Fibroblast of skin of right quadriceps (primary cell): ENCODE results near the gene TATDN3.
"Not testable (repeated sequence)": the region's sequence is repeated elsewhere in the genome, so short reads cannot be mapped to it uniquely, and the experiment has no call there.

Experiments
- DNase-seq: peaks from one replicate; pipeline ENCODE4 v3.0.0-alpha.2; 2013

TATDN3 gene

GRCh38 chr1:212777151-212777550 lies 14.5 kb upstream of the TATDN3 start:
- DNase-seq, result no peak

- DNase-seq, result not testable (repeated sequence)
These were observed 12.6 kb upstream of the TATDN3 start for GRCh38 chr1:212779086-212779485.

DNA sequence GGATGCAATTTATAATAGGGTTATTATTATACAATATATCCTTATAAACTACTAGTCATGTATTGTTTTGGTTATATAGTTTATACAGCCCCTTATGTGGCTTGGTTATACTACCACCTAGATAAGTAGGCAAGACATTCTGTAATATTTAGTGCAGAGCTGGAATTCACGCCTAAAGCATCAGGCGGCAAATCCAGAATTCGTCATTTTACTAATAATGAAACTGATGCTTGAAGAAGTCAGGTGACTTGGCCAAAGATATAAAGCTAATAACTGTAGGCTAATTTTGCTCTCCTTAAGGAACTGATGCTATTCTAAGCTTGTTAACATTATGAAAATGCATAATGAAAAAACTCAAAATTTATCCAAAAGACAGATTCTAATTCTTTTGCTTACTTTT lies 10.9 kb upstream of the TATDN3 start:
- DNase-seq, result no peak

GRCh38 chr1:212781225-212781624 lies 10.5 kb upstream of the TATDN3 start:
- DNase-seq, result no peak

- DNase-seq, result peak; percentile 34
These were observed 9.1 kb upstream of the TATDN3 start for GRCh38 chr1:212782422-212783154.

GRCh38 chr1:212783976-212784375 lies 7.7 kb upstream of the TATDN3 start:
- no peak for DNase-seq

GRCh38 chr1:212785871-212786270 lies 5.8 kb upstream of the TATDN3 start:
- no peak for DNase-seq

DNA sequence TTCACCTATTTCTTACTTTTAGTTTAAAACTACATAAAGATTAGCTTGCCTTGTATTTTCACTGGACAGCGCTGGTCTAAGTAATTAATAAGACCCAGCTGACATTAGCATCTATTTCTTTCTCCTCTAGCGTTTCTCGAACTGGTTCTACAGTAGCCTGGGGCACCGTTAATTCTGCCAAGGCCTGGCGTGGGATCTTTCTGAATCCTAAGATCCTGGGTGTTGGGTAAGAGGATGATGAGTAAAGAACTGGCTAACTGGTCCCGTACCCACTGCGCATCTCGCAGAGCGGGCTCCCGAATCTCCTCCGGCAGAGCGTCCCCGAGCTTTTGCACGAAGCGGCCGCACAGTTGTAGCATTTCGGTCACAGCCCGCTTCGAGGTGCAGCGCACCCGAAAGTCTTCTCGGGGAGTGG lies 426 bp upstream of the TATDN3 start:
- no peak for DNase-seq

DNA sequence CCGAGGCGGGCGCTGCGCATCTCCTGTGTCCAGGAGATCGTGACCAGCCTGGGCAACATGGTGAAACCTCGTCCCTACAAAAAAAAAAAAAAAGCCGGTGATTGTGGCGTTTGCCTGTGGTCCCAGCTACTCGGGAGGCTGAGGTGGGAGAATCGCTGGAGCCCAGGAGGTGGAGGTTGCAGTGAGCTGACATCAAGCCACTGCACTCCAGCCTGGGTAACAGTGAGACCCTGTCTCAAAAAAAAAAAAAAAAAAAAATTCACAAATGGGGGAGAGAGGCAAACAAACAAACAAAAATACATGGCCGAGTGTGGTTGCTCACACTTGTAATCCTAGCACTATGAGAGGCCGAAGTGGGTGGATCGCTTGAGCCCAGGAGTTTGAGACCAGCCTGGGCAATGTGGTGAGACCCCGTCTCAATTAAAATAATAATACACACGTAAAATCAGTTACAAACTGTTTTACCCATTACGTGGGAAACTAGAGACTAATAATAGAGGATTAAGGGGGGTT lies 758 bp downstream of the TATDN3 start:
- DNase-seq, result no peak

DNA sequence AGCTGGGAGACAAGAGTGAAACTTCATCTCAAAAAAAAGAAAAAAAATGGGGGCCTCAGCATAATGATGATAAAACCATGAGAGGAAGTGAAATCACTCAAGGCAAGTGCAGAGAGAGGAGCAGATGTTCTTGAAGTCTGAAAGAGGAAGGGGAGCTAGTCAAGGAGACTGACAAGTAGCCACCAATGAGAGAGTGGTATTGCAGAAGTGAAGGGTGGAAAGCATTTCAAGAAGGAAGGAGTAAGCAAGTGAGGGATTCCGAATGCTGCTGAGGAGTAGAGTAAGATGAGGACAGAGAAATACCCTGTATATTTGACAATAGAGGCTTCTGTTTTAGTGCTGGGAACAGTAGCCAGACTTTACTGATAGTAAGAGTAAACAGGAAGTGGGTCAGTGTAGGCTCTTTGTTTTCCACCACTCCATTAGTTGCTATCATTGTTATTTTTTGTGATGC lies 2.9 kb downstream of the TATDN3 start:
- DNase-seq, result no peak

- DNase-seq, result peak; percentile 7
These were observed 6.0 kb downstream of the TATDN3 start for GRCh38 chr1:212797681-212798080.

- DNase-seq, result no peak
These were observed 14.1 kb downstream of the TATDN3 start for GRCh38 chr1:212805767-212806166.

GRCh38 chr1:212814537-212815334 lies 23.0 kb downstream of the TATDN3 start:
- peak; percentile 5 for DNase-seq

DNA sequence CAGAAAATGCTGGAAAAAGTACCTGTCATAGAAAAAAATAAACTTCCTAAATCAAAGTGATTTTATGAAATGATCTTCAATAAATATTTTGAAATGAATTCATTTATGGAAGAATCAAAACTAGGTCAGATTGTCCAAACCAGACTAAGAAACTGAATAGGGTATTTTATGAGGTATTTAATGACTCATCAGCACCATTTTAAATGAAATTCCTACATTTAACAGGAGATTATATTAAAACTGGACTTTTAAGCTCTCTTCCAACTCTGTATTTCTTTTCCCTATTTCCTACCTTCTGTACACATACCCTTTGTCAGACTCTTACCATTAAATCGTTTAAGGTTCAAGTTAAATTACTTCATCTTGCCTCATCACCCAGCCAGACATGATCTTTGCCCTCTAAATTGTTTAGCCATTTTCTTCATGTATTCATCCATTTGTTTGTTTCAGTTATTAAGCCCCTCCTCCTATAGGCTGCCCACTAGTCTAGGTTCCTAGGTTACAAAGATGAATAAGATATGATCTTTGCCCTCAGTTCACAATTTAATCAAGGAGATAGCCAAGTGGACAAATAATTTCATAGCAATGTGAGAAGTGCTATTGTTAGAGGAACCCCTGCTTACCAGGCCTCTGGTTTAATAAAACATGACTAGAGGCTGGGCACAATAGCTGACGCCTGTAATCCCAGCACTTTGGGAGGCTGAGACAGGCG lies 25.0 kb downstream of the TATDN3 start:
- no peak for DNase-seq

GRCh38 chr1:212819726-212820125 lies 28.0 kb downstream of the TATDN3 start:
- DNase-seq, result no peak

GRCh38 chr1:212820969-212821368 lies 29.3 kb downstream of the TATDN3 start:
- no peak for DNase-seq

- no peak for DNase-seq
These were observed 31.3 kb downstream of the TATDN3 start for GRCh38 chr1:212822956-212823355.

GRCh38 chr1:212824201-212824600 lies 32.5 kb downstream of the TATDN3 start:
- no peak for DNase-seq

DNA sequence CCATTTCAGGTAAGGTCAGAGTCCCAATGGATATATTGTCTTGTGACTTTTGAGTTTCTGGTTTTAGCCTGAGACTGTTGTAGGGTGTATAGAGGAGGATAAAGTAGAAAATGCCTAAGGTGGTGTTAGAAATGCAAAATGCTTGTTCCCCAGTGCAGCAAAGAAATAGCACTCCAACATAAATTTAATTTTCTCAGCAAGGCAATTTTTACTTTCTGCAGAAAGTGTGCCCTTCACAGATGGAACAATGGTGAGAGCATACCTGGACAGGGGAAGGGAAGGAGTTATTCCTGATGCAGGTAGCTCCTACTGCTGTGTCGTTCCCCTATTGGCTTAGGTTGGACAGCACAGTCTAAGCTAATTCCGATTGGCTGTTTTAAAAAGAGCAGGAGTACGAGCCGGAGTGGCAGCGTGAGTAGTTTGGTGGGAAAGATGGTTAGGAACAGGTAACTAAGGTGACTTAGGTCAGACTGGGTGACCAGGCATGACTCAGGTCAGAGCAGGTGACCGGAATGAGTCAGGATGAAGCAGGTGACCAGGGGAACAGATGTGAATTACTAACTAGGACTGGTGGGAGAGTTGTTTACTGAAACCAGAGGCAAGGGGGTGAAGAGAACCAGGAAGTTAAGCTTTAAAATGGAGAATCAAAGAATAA lies 34.2 kb downstream of the TATDN3 start:
- no peak for DNase-seq

GRCh38 chr1:212827171-212827776 lies 35.6 kb downstream of the TATDN3 start:
- no peak for DNase-seq

DNA sequence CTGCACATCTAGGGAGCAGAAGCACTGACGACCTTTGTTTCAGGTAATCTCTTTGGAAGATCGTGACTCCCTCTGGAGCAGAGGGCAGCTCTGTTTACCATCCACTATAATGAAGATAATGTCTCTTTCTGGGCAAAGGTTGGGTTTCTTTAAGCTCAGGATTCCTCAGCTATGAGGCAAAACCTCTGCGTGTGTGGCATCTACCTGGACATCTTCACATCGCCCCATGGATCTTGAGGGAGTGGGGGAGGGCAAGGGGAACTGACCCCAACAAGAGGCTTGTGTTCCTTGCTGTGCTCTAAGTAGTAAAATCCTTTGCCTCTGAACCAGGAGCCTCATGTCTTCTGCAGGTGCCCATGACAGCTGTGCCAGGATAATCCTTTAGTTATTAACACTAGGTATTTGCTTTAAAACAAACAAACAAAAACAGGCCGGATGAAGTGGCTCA lies 36.2 kb downstream of the TATDN3 start:
- no peak for DNase-seq

DNA sequence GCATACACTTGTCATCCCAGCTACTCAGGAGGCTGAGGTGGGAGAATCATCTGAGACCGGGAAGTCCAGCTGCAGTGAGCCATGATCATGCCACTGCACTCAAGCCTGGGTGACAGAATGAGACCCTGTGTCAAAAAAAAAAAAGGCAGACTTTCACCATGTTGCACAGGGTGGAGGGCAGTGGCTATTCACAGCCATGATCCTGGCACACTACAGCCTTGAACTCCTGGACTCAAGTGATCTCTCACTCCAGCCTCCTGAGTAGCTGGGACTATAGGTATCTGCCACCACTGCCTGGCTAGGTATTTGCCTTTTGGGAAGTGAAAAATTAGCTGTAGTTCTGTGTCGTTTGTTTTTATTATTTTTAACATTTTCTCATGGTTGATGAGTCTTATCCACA lies 36.7 kb downstream of the TATDN3 start:
- no peak for DNase-seq
